Measurements from ENCODE around the gene KRT76. TPM values are rescaled to one million over a fixed set of nuclear protein-coding genes. Genes with fewer than 3 reads are reported as not detected.

KRT76 gene
- total and polyA plus RNA-seq, 2 experiments from 2014 or later: not detected

- H2AFZ ChIP-seq: no peak overlapping the region
- no peaks in the 10 kb centered on the region for H3K9me2 ChIP-seq (ENCODE audit: insufficient read depth)
- no peaks in the 10 kb centered on the region for H3K4me1 ChIP-seq (ENCODE audit: insufficient read depth)
- DNase-seq: no peak
- TF ChIP-seq EZH2phosphoT487 (IDR thresholded peaks at IDR 0.05; ENCODE audit: insufficient read depth, low read depth) (no peak), EZH2 (IDR thresholded peaks at IDR 0.05; ENCODE audit: insufficient read depth, poor library complexity, severe bottlenecking) (no peak)
- no peaks in the 10 kb centered on the region for H3K79me2 ChIP-seq (ENCODE audit: insufficient read depth)
- no peaks in the 10 kb centered on the region for H3F3A ChIP-seq (ENCODE audit: insufficient read depth)
- H3K27me3 ChIP-seq (replicated peaks; ENCODE audit: insufficient read depth): peaks cover 61% of the 10 kb centered on the region
- no peak overlapping the region for H3K4me3 ChIP-seq
- in situ Hi-C loops (cut with MboI): no loop called here
- no peaks in the 10 kb centered on the region for H3K9me3 ChIP-seq (ENCODE audit: low read depth)
- no peak overlapping the region for H3K9ac ChIP-seq
- H3K36me3 ChIP-seq (ENCODE audit: low read depth): no peaks in the 10 kb centered on the region
- WGBS, 2 experiments (ENCODE audit: low coverage in 1 of 2, low lambda C conversion rate in 2 of 2, missing lambda C conversion rate in 2 of 2): 16 to 21% methylated on average over 4 of the region's 4 CpGs
- H4K20me1 ChIP-seq (ENCODE audit: insufficient read depth): no peaks in the 10 kb centered on the region
- no peak overlapping the region for H3K27ac ChIP-seq
- no peak overlapping the region for H3K4me2 ChIP-seq (ENCODE audit: unreplicated experiment)
Measured at GRCh38 chr12:52771505-52771904, 5.6 kb downstream of the KRT76 start.

GRCh38 chr12:52771088-52771487 is 6.1 kb downstream of the KRT76 start:
- TF ChIP-seq EZH2 (IDR thresholded peaks at IDR 0.05; ENCODE audit: insufficient read depth, poor library complexity, severe bottlenecking) (no peak), EZH2phosphoT487 (IDR thresholded peaks at IDR 0.05; ENCODE audit: insufficient read depth, low read depth) (no peak)
- Histone ChIP-seq H3K79me2 (ENCODE audit: insufficient read depth) (no peaks in the 10 kb centered on the region), H3K4me2 (ENCODE audit: unreplicated experiment) (no peak overlapping the region), H3K4me1 (ENCODE audit: insufficient read depth) (no peaks in the 10 kb centered on the region), H3K9ac (no peak overlapping the region), H3K4me3 (no peak overlapping the region), H3F3A (ENCODE audit: insufficient read depth) (no peaks in the 10 kb centered on the region), H2AFZ (no peak overlapping the region), H3K9me3 (ENCODE audit: low read depth) (no peaks in the 10 kb centered on the region), H3K9me2 (ENCODE audit: insufficient read depth) (no peaks in the 10 kb centered on the region), H3K27ac (no peak overlapping the region), H4K20me1 (ENCODE audit: insufficient read depth) (no peaks in the 10 kb centered on the region), H3K27me3 (replicated peaks; ENCODE audit: insufficient read depth) (peaks cover 59% of the 10 kb centered on the region), H3K36me3 (ENCODE audit: low read depth) (no peaks in the 10 kb centered on the region)
- 39 to 46% methylated on average over 6 of the region's 6 CpGs for WGBS, 2 experiments (ENCODE audit: low coverage in 1 of 2, low lambda C conversion rate in 2 of 2, missing lambda C conversion rate in 2 of 2)
- DNase-seq: no peak
- in situ Hi-C loops (cut with MboI): no loop called here

- no peaks in the 10 kb centered on the region for H3F3A ChIP-seq (ENCODE audit: insufficient read depth)
- no peak overlapping the region for H3K4me2 ChIP-seq (ENCODE audit: unreplicated experiment)
- H3K4me3 ChIP-seq: no peak overlapping the region
- H3K9me3 ChIP-seq (ENCODE audit: low read depth): no peaks in the 10 kb centered on the region
- no peaks in the 10 kb centered on the region for H3K9me2 ChIP-seq (ENCODE audit: insufficient read depth)
- DNase-seq: no peak
- in situ Hi-C loops (cut with MboI): no loop called here
- H4K20me1 ChIP-seq (ENCODE audit: insufficient read depth): no peaks in the 10 kb centered on the region
- no peaks in the 10 kb centered on the region for H3K79me2 ChIP-seq (ENCODE audit: insufficient read depth)
- H3K27ac ChIP-seq: no peak overlapping the region
- H3K4me1 ChIP-seq (ENCODE audit: insufficient read depth): no peaks in the 10 kb centered on the region
- no peaks in the 10 kb centered on the region for H3K36me3 ChIP-seq (ENCODE audit: low read depth)
- no peak overlapping the region for H2AFZ ChIP-seq
- no peak for TF ChIP-seq EZH2 (IDR thresholded peaks at IDR 0.05; ENCODE audit: insufficient read depth, poor library complexity, severe bottlenecking)
- TF ChIP-seq EZH2phosphoT487 (IDR thresholded peaks at IDR 0.05; ENCODE audit: insufficient read depth, low read depth): no peak
- no peak overlapping the region for H3K9ac ChIP-seq
- H3K27me3 ChIP-seq (replicated peaks; ENCODE audit: insufficient read depth): peaks cover 49% of the 10 kb centered on the region
Measured at GRCh38 chr12:52769946-52770345, 7.2 kb downstream of the KRT76 start.

GRCh38 chr12:52769354-52769753 is 7.8 kb downstream of the KRT76 start:
- 19 to 23% methylated on average over 3 of the region's 3 CpGs for WGBS, 2 experiments (ENCODE audit: low coverage in 1 of 2, low lambda C conversion rate in 2 of 2, missing lambda C conversion rate in 2 of 2)
- no peak overlapping the region for H3K9ac ChIP-seq
- DNase-seq: no peak
- no peak overlapping the region for H3K4me3 ChIP-seq
- TF ChIP-seq EZH2phosphoT487 (IDR thresholded peaks at IDR 0.05; ENCODE audit: insufficient read depth, low read depth) (no peak), EZH2 (IDR thresholded peaks at IDR 0.05; ENCODE audit: insufficient read depth, poor library complexity, severe bottlenecking) (no peak)
- H3K4me1 ChIP-seq (ENCODE audit: insufficient read depth): no peaks in the 10 kb centered on the region
- no peaks in the 10 kb centered on the region for H4K20me1 ChIP-seq (ENCODE audit: insufficient read depth)
- in situ Hi-C loops (cut with MboI): no loop called here
- H3K9me2 ChIP-seq (ENCODE audit: insufficient read depth): no peaks in the 10 kb centered on the region
- H3K4me2 ChIP-seq (ENCODE audit: unreplicated experiment): no peak overlapping the region
- H3K27me3 ChIP-seq (replicated peaks; ENCODE audit: insufficient read depth): peaks cover 50% of the 10 kb centered on the region
- H3K9me3 ChIP-seq (ENCODE audit: low read depth): no peaks in the 10 kb centered on the region
- H3F3A ChIP-seq (ENCODE audit: insufficient read depth): no peaks in the 10 kb centered on the region
- no peak overlapping the region for H2AFZ ChIP-seq
- no peaks in the 10 kb centered on the region for H3K36me3 ChIP-seq (ENCODE audit: low read depth)
- no peaks in the 10 kb centered on the region for H3K79me2 ChIP-seq (ENCODE audit: insufficient read depth)
- H3K27ac ChIP-seq: no peak overlapping the region

Measured in GM23248 (cell line).